HepG2 (cell line): ENCODE data around the gene ATP6V1F.

Source experiments
- CAMTA2 ChIP-seq: sonication (generic); formaldehyde crosslinking; IDR thresholded peaks from 2 replicates; pipeline ENCODE4 v1.4.0; 2020; ENCODE audit warnings: mild to moderate bottlenecking, missing genetic modification reagents, borderline replicate concordance
- KLF13 ChIP-seq: sonication (generic); formaldehyde crosslinking; IDR thresholded peaks from 2 replicates; pipeline ENCODE4 v1.4.0; 2020; ENCODE audit warnings: mild to moderate bottlenecking, missing genetic modification reagents
- POLR2A ChIP-seq, 2 experiments: IDR thresholded peaks; 2 replicates each; pipeline ENCODE4 v1.6.1; 2011; ENCODE audit warnings: low read depth in 2 of 2, low read length in 2 of 2, mild to moderate bottlenecking in 1 of 2, moderate library complexity in 1 of 2; ENCODE audit not compliant: insufficient read depth in 1 of 2
- PRPF4 ChIP-seq: fragments of 200-400 bp; formaldehyde crosslinking; IDR thresholded peaks from 2 replicates; pipeline ENCODE4 v1.6.1; 2016; ENCODE audit warnings: low read length, low read depth; ENCODE audit not compliant: poor library complexity, severe bottlenecking
- TFAP4 ChIP-seq: sonication (generic); IDR thresholded peaks from 2 replicates; pipeline ENCODE4 v1.6.1; 2016; ENCODE audit warnings: low read depth, borderline replicate concordance
- TF ChIP-seq, protein P1 (sequence below): sonication (generic); formaldehyde crosslinking; IDR thresholded peaks from 2 replicates; pipeline ENCODE4 v1.4.0; 2020; ENCODE audit warnings: missing genetic modification reagents, mild to moderate bottlenecking, borderline replicate concordance
- TF ChIP-seq, protein P2 (sequence below): sonication (generic); formaldehyde crosslinking; IDR thresholded peaks from 2 replicates; pipeline ENCODE4 v1.4.0; 2020; ENCODE audit warnings: mild to moderate bottlenecking, missing genetic modification reagents

DNA sequence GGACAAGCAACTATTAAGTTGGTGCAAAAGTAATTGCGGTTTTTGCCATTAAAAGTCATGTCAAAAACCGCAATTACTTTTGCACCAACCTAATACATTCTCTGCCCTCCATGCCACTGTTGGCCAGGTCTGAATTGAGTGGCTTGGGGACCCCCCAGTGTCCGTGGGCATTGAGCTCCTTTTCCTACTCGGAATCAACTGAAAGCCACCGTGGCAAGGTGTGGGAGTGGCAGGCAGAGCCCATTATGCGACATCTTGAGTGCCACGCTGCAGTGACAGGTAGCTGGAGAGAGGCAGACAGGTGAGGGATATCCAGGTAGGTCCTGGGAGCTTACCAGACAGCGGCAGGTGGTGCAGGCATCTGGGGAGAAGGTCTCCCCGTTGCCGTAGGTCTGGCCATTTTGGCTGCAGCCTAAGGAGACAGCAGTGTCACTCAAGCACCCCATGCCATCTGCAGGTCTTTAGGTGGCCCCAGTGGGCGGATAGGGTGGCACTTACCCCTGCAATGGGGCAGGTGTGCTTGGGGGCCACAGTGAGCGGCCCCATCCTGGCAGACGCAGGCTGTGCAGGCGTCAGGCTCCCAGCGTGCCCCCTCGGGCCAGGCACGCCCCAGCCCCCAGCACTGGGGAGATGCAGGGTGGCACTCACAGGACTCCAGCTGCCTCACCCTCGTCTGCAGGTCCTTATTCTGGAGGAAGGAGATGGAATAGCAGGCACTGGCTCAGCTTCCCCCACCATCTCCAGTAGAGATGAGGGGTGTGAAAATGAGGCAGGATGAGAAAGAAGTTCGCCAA, 44.3 kb downstream of the ATP6V1F start:
- no peak for TF ChIP-seq PRPF4
- no peak for TF ChIP-seq TFAP4
- no peak for TF ChIP-seq CAMTA2 (CRISPR knock-in tag)
- TF ChIP-seq, protein P1, sequence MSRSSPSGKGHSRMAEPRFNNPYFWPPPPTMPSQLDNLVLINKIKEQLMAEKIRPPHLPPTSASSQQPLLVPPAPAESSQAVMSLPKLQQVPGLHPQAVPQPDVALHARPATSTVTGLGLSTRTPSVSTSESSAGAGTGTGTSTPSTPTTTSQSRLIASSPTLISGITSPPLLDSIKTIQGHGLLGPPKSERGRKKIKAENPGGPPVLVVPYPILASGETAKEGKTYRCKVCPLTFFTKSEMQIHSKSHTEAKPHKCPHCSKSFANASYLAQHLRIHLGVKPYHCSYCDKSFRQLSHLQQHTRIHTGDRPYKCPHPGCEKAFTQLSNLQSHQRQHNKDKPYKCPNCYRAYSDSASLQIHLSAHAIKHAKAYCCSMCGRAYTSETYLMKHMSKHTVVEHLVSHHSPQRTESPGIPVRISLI (CRISPR knock-in tag): no peak
- no peak for TF ChIP-seq POLR2A (IDR thresholded peaks at IDR 0.05; ENCODE audit: insufficient read depth in 1 of 2, low read depth in 2 of 2, low read length in 2 of 2)
- TF ChIP-seq KLF13 (CRISPR knock-in tag): no peak
- TF ChIP-seq, protein P2, sequence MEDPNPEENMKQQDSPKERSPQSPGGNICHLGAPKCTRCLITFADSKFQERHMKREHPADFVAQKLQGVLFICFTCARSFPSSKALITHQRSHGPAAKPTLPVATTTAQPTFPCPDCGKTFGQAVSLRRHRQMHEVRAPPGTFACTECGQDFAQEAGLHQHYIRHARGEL (CRISPR knock-in tag): no peak
